Calu3 (cell line): Measurements from ENCODE around the gene WDR45B. TPM values are rescaled to one million over a fixed set of nuclear protein-coding genes. Genes with fewer than 3 reads are reported as not detected.

Experiments used
- BruUV-seq: library from RNA; stranded (reverse); fragments of 400-500 nt; replicated peaks from 2 replicates; lab custom pipeline; 2021; lab: Mats Ljungman, UMichigan
- CTCF ChIA-PET: fragments of 300-600 bp; sonication (Branson Sonifier 250); formaldehyde crosslinking; loops from one replicate; lab custom pipeline; 2022; ENCODE audit warnings: antibody characterized with exemption; lab: Charles Lee
- DNase-seq: peaks from one replicate; pipeline ENCODE4 v3.0.0; 2022
- H3K27ac Mint-ChIP-seq: one replicate; pipeline ENCODE4 v1.8.0; 2022; ENCODE audit warnings: mixed read lengths; ENCODE audit not compliant: unreplicated experiment
- H3K27me3 Mint-ChIP-seq: one replicate; pipeline ENCODE4 v1.8.0; 2022; ENCODE audit warnings: mixed read lengths; ENCODE audit not compliant: unreplicated experiment
- H3K36me3 Mint-ChIP-seq: one replicate; pipeline ENCODE4 v1.8.0; 2022; ENCODE audit warnings: mild to moderate bottlenecking, moderate library complexity, mixed read lengths; ENCODE audit not compliant: insufficient read depth, unreplicated experiment
- H3K4me1 Mint-ChIP-seq: one replicate; pipeline ENCODE4 v1.8.0; 2022; ENCODE audit warnings: mild to moderate bottlenecking, low read depth, mixed read lengths; ENCODE audit not compliant: unreplicated experiment
- H3K4me3 Mint-ChIP-seq: one replicate; pipeline ENCODE4 v1.8.0; 2022; ENCODE audit warnings: mild to moderate bottlenecking, low read depth, moderate library complexity, mixed read lengths; ENCODE audit not compliant: unreplicated experiment
- H3K9me3 Mint-ChIP-seq: one replicate; pipeline ENCODE4 v1.8.0; 2022; ENCODE audit warnings: low read depth, mixed read lengths; ENCODE audit not compliant: unreplicated experiment
- CTCF ChIP-seq: fragments of 200-600 bp; IDR thresholded peaks from one replicate; pipeline ENCODE4 v1.8.0; 2022; ENCODE audit warnings: antibody characterized with exemption; ENCODE audit not compliant: unreplicated experiment
- intact Hi-C: fragments of 100-400 bp; cut with micrococcal nuclease; formaldehyde crosslinking; loops from one replicate; pipeline ENCODE4 v1.10.0; 2022; ENCODE audit not compliant: unreplicated experiment
- total RNA-seq: library from RNA; stranded (reverse); gene quantifications from 2 replicates; pipeline ENCODE4 v1.2.3, GENCODE V29; 2022

The WDR45B gene
- total RNA-seq, 1 experiment from 2014 or later = 108 TPM

GRCh38 chr17:82611140-82612058 lies 36.8 kb downstream of the WDR45B start:
- Mint-ChIP-seq H3K27ac (no peak overlapping the region), H3K4me3 (no peak overlapping the region), H3K36me3 (peaks cover 88% of the 10 kb centered on the region), H3K27me3 (no peaks in the 10 kb centered on the region), H3K4me1 (peaks cover 6% of the 10 kb centered on the region), H3K9me3 (no peaks in the 10 kb centered on the region)
- BruUV-seq = no TSS peak
- intact Hi-C loops = no loop called here
- CTCF ChIA-PET = no interaction called here
- TF ChIP-seq CTCF = no peak
- no peak for DNase-seq

DNA sequence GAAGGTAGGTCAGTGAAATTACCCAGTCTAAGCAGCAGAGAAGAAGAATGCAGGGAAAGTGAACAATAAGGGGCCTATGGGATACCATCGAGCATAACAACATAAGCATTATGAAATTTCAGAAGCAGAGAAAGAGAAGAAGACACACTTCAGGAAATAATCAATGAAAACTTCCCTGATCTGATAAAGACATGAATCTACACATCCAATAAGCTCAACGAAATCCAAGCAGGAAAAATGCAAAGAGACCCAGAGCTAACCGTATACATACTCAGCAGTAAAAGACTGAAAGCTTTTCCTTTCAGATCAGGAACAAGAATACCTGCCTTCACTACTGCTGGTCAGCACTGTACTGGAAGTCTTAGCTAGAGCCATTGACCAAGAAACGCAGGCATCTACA lies 38.6 kb downstream of the WDR45B start:
- no peak overlapping the region for H3K27ac Mint-ChIP-seq
- intact Hi-C loops = no loop called here
- TSS peak; percentile 12 for BruUV-seq
- H3K36me3 Mint-ChIP-seq = peaks cover 90% of the 10 kb centered on the region
- peaks cover 6% of the 10 kb centered on the region for H3K4me1 Mint-ChIP-seq
- no peaks in the 10 kb centered on the region for H3K9me3 Mint-ChIP-seq
- no peaks in the 10 kb centered on the region for H3K27me3 Mint-ChIP-seq
- CTCF ChIA-PET = interaction anchor here (0.5 to 0.7 kb wide), 2 partner anchors 27 to 161 kb away, joined by 3 read pairs; no protein-coding TSS in a partner anchor
- DNase-seq = no peak
- no peak overlapping the region for H3K4me3 Mint-ChIP-seq
- TF ChIP-seq CTCF = no peak

DNA sequence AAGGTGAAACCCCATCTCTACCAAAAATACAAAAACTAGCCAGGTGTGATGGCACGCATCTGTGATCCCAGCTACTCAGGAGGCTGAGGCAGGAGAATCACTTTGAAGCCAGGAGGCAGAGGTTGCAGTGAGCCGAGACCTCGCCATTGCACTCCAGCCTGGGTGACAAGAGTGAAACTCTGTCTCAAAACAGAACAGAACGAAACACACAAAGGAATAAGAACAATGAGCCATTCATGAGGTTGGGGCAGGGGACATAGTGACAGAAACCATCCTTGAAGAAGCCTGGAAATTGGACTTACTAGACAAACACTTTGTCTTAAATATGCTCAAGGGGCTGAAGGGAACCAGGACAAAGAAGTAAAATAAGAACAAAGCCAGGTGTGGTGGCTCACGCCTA lies 39.4 kb downstream of the WDR45B start:
- Mint-ChIP-seq H3K9me3 (no peaks in the 10 kb centered on the region), H3K4me1 (peaks cover 6% of the 10 kb centered on the region), H3K36me3 (peaks cover 90% of the 10 kb centered on the region), H3K4me3 (no peak overlapping the region), H3K27me3 (no peaks in the 10 kb centered on the region), H3K27ac (no peak overlapping the region)
- CTCF ChIA-PET = interaction anchor here (0.7 kb wide), 1 partner anchor 124 kb away, joined by 3 read pairs; no protein-coding TSS in a partner anchor
- BruUV-seq = no TSS peak
- DNase-seq = no peak
- TF ChIP-seq CTCF = no peak
- intact Hi-C loops = no loop called here

- Mint-ChIP-seq H3K4me3 (no peak overlapping the region), H3K36me3 (peaks cover 91% of the 10 kb centered on the region), H3K27me3 (no peaks in the 10 kb centered on the region), H3K27ac (no peak overlapping the region), H3K9me3 (no peaks in the 10 kb centered on the region), H3K4me1 (no peaks in the 10 kb centered on the region)
- no peak for TF ChIP-seq CTCF
- DNase-seq = no peak
- CTCF ChIA-PET = no interaction called here
- intact Hi-C loops = no loop called here
- BruUV-seq = no TSS peak
Measured at GRCh38 chr17:82605939-82606600, 42.2 kb downstream of the WDR45B start.
